HG03571 (cell line): ENCODE measurements around the gene AAMDC.
"Not testable (repeated sequence)": the region's sequence is repeated elsewhere in the genome, so short reads cannot be mapped to it uniquely, and the experiment has no call there.

ENCODE experiments used
- ATAC-seq: cut with Tn5 transposase; IDR thresholded peaks from one replicate; pipeline ENCODE4 v1.9.1; 2021; ENCODE audit not compliant: unreplicated experiment

Gene AAMDC

GRCh38 chr11:77884186-77884828 is 63.4 kb downstream of the AAMDC start:
- no peak for ATAC-seq

DNA sequence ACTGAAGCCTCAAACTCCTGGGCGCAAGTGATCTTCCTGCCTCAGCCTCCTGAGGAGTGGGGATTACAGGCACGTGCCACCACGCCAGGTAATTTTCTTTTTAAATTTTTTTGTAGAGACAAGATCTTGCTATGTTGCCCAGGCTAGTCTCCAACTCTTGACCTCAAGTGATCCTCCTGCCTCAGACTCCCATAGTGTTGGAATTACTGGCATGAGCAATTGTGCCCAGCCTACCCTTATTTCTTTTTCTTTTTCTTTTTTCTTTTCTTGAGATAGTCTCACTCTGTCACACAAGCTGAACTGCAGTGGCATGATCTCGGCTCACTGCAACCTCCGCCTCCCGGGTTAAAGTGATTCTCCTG is 63.9 kb downstream of the AAMDC start:
- ATAC-seq: no peak

DNA sequence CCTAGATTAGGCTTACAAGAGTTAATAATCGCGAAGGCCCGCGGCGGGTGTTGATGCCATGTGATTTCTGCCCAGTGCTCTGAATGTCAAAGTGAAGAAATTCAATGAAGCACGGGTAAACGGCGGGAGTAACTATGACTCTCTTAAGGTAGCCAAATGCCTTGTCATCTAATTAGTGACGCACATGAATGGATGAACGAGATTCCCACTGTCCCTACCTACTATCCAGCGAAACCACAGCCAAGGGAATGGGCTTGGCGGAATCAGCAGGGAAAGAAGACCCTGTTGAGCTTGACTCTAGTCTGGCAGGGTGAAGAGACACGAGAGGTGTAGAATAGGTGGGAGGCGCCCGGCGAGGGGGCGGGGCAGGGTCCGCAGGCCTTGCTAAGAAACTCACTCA is 65.5 kb downstream of the AAMDC start:
- no peak for ATAC-seq

DNA sequence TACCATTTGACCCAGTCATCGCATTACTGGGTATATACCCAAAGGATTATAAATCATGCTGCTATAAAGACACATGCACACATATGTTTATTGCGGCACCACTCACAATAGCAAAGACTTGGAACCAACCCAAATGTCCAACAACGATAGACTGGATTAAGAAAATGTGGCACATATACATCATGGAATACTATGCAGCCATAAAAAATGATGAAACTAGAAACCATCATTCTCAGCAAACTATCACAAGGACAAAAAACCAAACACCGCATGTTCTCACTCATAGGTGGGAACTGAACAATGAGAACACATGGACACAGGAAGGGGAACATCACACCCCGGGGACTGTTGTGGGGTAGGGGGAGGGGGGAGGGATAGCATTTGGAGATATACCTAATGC is 68.1 kb downstream of the AAMDC start:
- not testable (repeated sequence) for ATAC-seq

DNA sequence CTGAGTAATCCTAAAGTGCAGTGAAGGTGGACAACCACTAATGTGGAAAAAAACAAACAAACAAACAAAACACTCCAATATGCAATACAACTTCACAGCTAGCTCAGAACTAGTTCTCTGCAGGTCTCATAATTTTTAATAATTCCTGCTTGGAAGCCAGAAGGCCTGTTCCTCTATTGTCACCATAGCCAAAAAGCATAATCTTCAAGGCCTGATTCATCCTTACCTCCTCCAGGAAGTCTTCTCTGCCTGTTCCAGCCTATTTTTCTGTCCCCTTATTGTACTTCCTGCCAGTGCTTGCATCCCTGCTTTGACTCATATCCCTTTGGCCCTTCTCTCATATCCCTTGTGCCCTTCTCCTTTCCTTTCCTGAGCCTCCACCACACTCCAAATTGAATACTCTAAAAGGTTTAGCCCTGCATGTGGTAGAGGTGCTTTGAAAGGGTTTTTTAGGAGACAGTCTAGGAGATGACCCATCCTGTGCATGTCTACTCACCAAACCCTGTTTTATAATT is 69.2 kb downstream of the AAMDC start:
- not testable (repeated sequence) for ATAC-seq

GRCh38 chr11:77890619-77891056 is 69.7 kb downstream of the AAMDC start:
- not testable (repeated sequence) for ATAC-seq

DNA sequence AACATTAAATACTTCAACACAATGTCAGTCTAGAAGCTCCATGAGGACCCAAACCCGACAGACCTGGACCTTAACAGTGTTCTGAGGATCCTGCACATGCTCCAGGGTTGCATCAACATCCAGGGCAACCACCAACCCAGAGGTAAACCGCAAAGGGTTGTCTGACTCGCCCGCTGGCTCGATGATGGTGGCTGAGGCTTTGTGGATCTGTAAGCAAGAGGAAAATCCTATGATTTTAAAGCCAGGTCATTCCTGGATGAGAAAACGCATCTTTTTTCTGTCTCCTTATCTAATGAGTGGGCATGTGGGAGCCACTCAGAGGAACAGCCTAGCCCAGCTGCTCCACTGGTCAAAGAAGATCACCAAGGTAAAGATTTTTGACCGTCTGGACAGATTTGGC is 70.3 kb downstream of the AAMDC start:
- not testable (repeated sequence) for ATAC-seq

- not testable (repeated sequence) for ATAC-seq
Observed at GRCh38 chr11:77891703-77892102, 70.8 kb downstream of the AAMDC start.

DNA sequence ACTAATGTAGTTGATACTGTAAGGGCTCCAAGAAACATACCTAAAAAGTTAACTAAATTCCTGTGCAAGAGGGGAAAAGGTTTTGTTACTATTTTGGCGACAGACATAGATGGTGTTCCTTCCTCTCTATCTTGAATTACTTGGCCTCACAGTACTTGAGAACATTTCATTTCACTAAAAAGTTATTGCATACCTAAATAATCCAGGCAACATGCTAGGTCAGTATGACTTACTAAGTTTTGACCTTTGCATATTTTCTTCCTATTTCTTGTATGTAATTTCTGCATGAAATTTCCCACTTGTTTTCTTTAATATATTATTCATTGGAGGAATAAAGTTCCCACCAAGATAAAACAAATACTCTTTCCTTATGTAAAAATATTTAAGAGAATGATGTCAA is 74.0 kb downstream of the AAMDC start:
- ATAC-seq: not testable (repeated sequence)

DNA sequence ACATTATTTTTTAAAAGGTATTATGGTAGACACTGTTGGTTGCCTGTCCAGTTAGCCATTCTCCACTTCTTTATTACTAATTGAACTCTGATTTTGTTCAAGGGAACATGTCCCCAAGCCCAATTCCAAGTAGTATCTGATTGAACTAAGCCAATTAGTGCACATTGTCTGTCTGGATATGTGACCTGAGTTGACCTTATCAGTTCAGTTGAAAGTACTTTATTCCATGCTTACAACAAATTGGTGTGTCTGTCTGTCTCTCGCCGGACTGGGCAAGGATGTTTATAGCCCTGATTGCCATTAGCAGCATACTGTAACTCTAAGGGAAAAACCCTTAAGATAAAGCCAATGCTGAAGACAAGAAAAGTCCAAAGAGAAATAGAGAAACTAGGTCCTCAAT is 87.9 kb downstream of the AAMDC start:
- ATAC-seq: no peak

DNA sequence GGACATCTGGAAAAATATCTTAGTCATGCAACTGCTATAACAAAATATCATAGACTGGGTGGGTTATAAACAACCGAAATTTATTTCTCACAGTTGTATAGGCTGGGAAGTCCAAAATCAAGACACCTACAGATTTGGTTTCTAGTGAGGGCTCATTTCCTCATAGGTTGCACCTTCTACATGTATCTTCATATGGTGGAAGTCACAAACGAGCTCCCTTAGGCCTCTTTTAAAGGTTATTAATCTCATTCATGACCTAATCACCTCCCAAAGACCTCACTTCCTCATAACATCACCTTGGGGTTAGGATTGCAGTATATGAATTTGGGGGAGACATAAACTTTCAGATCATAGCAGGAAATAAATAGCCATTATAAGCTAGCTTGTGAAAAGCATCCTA is 88.3 kb downstream of the AAMDC start:
- no peak for ATAC-seq

DNA sequence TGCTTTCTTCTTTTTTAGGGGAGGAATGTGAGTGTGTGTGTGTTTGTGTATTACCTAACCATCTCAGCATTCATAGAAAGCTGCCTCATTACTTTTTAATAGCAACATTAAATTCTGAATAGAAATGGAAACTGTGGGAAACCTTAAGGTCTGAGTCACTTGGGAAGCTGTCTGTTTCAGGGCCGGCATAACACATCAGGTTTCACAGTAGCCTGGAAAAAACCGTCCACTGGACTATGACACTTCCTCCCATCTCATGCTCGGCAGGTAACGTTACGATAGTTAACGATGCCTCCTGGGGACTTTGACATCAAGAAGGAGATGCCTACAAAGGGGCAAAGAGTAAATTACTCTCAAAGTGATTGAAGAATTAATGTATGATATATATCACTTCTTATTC is 89.9 kb downstream of the AAMDC start:
- not testable (repeated sequence) for ATAC-seq

- ATAC-seq: not testable (repeated sequence)
Observed at GRCh38 chr11:77913608-77914306, 92.8 kb downstream of the AAMDC start.

GRCh38 chr11:77914307-77914791 is 93.4 kb downstream of the AAMDC start:
- ATAC-seq: not testable (repeated sequence)

- ATAC-seq: not testable (repeated sequence)
Observed at GRCh38 chr11:77917713-77918112, 96.8 kb downstream of the AAMDC start.
